Neural cell (in vitro differentiated cells): ENCODE measurements around the gene GRID1. TPM values are rescaled to one million over a fixed set of nuclear protein-coding genes. Genes with fewer than 3 reads are reported as not detected.

Source experiments
- H2AFZ ChIP-seq: fragments of 200-600, 300-800 bp; sonication (generic), shearing (Covaris generic); 2 replicates; pipeline ENCODE4 v1.6.0; 2014; ENCODE audit warnings: low read depth, mild to moderate bottlenecking, antibody characterized with exemption, low read length, moderate library complexity
- H3F3A ChIP-seq: fragments of 200-600 bp; shearing (Covaris generic); 2 replicates; pipeline ENCODE4 v1.6.1; 2016; ENCODE audit warnings: mild to moderate bottlenecking, moderate library complexity, mixed read lengths, antibody characterized with exemption, low read length; ENCODE audit not compliant: insufficient read depth, poor library complexity, severe bottlenecking
- H3K27ac ChIP-seq: fragments of 200-600, 300-800 bp; sonication (generic), shearing (Covaris generic); 2 replicates; pipeline ENCODE4 v1.5.1; 2014; ENCODE audit warnings: mild to moderate bottlenecking, low read length, moderate library complexity
- H3K27me3 ChIP-seq: fragments of 300-800, 200-600 bp; sonication (generic), shearing (Covaris generic); 2 replicates; pipeline ENCODE4 v1.6.0; 2014; ENCODE audit warnings: mild to moderate bottlenecking, low read depth, low read length, moderate library complexity; ENCODE audit not compliant: insufficient read depth
- H3K36me3 ChIP-seq: fragments of 300-800, 200-600 bp; sonication (generic), shearing (Covaris generic); 2 replicates; pipeline ENCODE4 v1.5.1; 2014; ENCODE audit warnings: mild to moderate bottlenecking, antibody characterized with exemption, low read length, moderate library complexity; ENCODE audit not compliant: insufficient read depth
- H3K4me2 ChIP-seq: fragments of 300-800, 200-600 bp; sonication (generic), shearing (Covaris generic); 2 replicates; pipeline ENCODE4 v1.6.0; 2014; ENCODE audit warnings: mild to moderate bottlenecking, low read length
- H3K4me3 ChIP-seq: fragments of 300-800, 200-600 bp; sonication (generic), shearing (Covaris generic); 2 replicates; pipeline ENCODE4 v1.5.1; 2014; ENCODE audit warnings: mild to moderate bottlenecking, low read length, moderate library complexity
- H3K79me2 ChIP-seq: fragments of 200-600 bp; shearing (Covaris generic); replicated peaks from 2 replicates; pipeline ENCODE4 v1.6.0; 2014; ENCODE audit warnings: mild to moderate bottlenecking, low read length, moderate library complexity; ENCODE audit not compliant: insufficient read depth
- H3K9ac ChIP-seq: fragments of 300-800, 200-600 bp; sonication (generic), shearing (Covaris generic); 2 replicates; pipeline ENCODE4 v1.6.1; 2016; ENCODE audit warnings: mild to moderate bottlenecking, low read length, mixed read lengths
- H3K9me2 ChIP-seq: fragments of 200-600 bp; shearing (Covaris generic); 2 replicates; pipeline ENCODE4 v1.6.1; 2016; ENCODE audit warnings: mild to moderate bottlenecking, low read length, mixed read lengths; ENCODE audit not compliant: insufficient read depth
- H3K9me3 ChIP-seq: fragments of 200-600, 300-800 bp; sonication (generic), shearing (Covaris generic); 2 replicates; pipeline ENCODE4 v1.6.1; 2016; ENCODE audit warnings: mild to moderate bottlenecking, mixed run types, low read length, moderate library complexity, mixed read lengths
- H4K20me1 ChIP-seq: fragments of 200-600 bp; shearing (Covaris generic); 2 replicates; pipeline ENCODE4 v1.6.1; 2016; ENCODE audit warnings: mild to moderate bottlenecking, mixed run types; ENCODE audit not compliant: insufficient read depth
- EP300 ChIP-seq: fragments of 450-650 bp; conservative IDR thresholded peaks from 2 replicates; pipeline ENCODE4 v1.6.1; 2014; ENCODE audit warnings: antibody characterized with exemption, mild to moderate bottlenecking, moderate library complexity; ENCODE audit not compliant: poor library complexity, severe bottlenecking
- EZH2 ChIP-seq: fragments of 200-600, 300-800 bp; shearing (Covaris generic), sonication (generic); IDR thresholded peaks from 2 replicates; pipeline ENCODE4 v1.6.1; 2014; ENCODE audit warnings: antibody characterized with exemption, low read length, borderline replicate concordance, mild to moderate bottlenecking; ENCODE audit not compliant: insufficient read depth, poor library complexity, severe bottlenecking
- MXI1 ChIP-seq: fragments of 450-650 bp; conservative IDR thresholded peaks from 2 replicates; pipeline ENCODE4 v1.6.1; 2014; ENCODE audit warnings: antibody characterized with exemption, mild to moderate bottlenecking; ENCODE audit not compliant: poor library complexity, severe bottlenecking
- POLR2AphosphoS5 ChIP-seq: IDR thresholded peaks from 2 replicates; pipeline ENCODE4 v1.6.1; 2012
- RAD21 ChIP-seq: fragments of 450-650 bp; conservative IDR thresholded peaks from 2 replicates; pipeline ENCODE4 v1.6.1; 2014; ENCODE audit warnings: antibody characterized with exemption, mild to moderate bottlenecking, moderate library complexity
- SMC3 ChIP-seq: fragments of 450-650 bp; conservative IDR thresholded peaks from 2 replicates; pipeline ENCODE4 v1.6.1; 2014; ENCODE audit warnings: antibody characterized with exemption, mild to moderate bottlenecking, moderate library complexity; ENCODE audit not compliant: poor library complexity
- TAF1 ChIP-seq: IDR thresholded peaks from 2 replicates; pipeline ENCODE4 v1.6.1; 2012; ENCODE audit warnings: low read depth
- polyA plus RNA-seq: library from polyadenylated mRNA; depleted of rRNA; stranded (reverse); fragments of >200 nt; gene quantifications from 2 replicates; pipeline ENCODE4 v1.2.3, GENCODE V29; 2014
- TF ChIP-seq, protein P1 (sequence below): IDR thresholded peaks from 2 replicates; pipeline ENCODE4 v1.6.1; 2012; ENCODE audit warnings: borderline replicate concordance
- TF ChIP-seq, protein P2 (sequence below): fragments of 450-650 bp; IDR thresholded peaks from 2 replicates; pipeline ENCODE4 v1.5.1; 2014; ENCODE audit warnings: antibody characterized with exemption, mild to moderate bottlenecking, moderate library complexity; ENCODE audit not compliant: poor library complexity, severe bottlenecking

The GRID1 gene
- polyA plus RNA-seq, 1 donor from 2014 or later, result 7.3 TPM

DNA sequence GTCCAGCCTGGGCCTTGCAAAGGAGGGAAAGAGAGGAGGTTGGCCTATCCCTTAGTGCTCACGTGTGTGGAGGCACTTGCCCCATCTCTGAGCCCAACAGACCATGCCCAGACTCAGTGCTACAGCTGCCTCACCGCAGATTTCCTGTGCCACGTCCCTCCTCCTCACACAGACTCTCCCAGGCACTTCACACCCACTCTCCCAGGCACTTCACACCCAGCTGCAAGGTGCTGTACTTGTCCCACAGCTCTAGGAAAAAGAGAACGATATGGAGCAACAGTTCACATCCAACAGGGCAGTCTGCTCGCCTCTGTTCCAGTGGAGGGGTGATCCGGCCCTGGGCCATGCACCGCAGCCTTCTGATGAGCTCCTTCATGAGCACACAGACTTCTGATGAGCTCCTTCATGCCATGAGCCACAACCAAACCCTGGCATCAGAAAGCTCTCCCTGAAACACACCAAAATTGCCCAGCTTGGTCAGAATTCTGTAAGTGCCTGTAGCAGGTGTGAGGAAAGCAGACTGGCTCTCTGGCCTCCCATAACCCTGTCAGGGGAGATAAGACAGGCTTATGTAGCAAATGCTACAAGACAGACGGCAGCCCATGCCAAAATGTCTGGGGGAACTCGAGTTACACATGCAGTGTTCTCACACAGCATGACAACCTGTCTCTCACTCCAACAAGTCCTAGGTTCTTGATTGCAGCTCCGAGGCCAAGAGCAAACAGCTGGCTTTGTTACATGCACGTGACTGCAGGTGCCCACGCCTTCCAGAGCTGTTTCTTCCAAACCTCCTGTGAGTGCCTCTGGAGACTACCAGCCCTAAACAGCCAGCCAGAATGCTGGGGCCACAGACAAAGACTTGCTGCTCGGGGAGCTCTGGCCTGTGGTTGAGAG, 348.5 kb downstream of the GRID1 start:
- H3K27me3 ChIP-seq, result no peaks in the 10 kb centered on the region
- no peak overlapping the region for H2AFZ ChIP-seq
- no peak overlapping the region for H3K4me2 ChIP-seq
- no peaks in the 10 kb centered on the region for H3K36me3 ChIP-seq
- no peaks in the 10 kb centered on the region for H4K20me1 ChIP-seq
- no peak overlapping the region for H3K4me3 ChIP-seq
- H3K9me3 ChIP-seq, result no peaks in the 10 kb centered on the region
- no peak overlapping the region for H3K27ac ChIP-seq
- H3F3A ChIP-seq, result no peaks in the 10 kb centered on the region
- no peaks in the 10 kb centered on the region for H3K9me2 ChIP-seq
- no peak overlapping the region for H3K9ac ChIP-seq
- H3K79me2 ChIP-seq, result no peaks in the 10 kb centered on the region
- TF ChIP-seq, protein P1, sequence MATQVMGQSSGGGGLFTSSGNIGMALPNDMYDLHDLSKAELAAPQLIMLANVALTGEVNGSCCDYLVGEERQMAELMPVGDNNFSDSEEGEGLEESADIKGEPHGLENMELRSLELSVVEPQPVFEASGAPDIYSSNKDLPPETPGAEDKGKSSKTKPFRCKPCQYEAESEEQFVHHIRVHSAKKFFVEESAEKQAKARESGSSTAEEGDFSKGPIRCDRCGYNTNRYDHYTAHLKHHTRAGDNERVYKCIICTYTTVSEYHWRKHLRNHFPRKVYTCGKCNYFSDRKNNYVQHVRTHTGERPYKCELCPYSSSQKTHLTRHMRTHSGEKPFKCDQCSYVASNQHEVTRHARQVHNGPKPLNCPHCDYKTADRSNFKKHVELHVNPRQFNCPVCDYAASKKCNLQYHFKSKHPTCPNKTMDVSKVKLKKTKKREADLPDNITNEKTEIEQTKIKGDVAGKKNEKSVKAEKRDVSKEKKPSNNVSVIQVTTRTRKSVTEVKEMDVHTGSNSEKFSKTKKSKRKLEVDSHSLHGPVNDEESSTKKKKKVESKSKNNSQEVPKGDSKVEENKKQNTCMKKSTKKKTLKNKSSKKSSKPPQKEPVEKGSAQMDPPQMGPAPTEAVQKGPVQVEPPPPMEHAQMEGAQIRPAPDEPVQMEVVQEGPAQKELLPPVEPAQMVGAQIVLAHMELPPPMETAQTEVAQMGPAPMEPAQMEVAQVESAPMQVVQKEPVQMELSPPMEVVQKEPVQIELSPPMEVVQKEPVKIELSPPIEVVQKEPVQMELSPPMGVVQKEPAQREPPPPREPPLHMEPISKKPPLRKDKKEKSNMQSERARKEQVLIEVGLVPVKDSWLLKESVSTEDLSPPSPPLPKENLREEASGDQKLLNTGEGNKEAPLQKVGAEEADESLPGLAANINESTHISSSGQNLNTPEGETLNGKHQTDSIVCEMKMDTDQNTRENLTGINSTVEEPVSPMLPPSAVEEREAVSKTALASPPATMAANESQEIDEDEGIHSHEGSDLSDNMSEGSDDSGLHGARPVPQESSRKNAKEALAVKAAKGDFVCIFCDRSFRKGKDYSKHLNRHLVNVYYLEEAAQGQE, result no peak
- TF ChIP-seq EP300, result no peak
- no peak for TF ChIP-seq RAD21
- TF ChIP-seq POLR2AphosphoS5, result no peak
- no peak for TF ChIP-seq TAF1
- TF ChIP-seq, protein P2, sequence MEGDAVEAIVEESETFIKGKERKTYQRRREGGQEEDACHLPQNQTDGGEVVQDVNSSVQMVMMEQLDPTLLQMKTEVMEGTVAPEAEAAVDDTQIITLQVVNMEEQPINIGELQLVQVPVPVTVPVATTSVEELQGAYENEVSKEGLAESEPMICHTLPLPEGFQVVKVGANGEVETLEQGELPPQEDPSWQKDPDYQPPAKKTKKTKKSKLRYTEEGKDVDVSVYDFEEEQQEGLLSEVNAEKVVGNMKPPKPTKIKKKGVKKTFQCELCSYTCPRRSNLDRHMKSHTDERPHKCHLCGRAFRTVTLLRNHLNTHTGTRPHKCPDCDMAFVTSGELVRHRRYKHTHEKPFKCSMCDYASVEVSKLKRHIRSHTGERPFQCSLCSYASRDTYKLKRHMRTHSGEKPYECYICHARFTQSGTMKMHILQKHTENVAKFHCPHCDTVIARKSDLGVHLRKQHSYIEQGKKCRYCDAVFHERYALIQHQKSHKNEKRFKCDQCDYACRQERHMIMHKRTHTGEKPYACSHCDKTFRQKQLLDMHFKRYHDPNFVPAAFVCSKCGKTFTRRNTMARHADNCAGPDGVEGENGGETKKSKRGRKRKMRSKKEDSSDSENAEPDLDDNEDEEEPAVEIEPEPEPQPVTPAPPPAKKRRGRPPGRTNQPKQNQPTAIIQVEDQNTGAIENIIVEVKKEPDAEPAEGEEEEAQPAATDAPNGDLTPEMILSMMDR, result no peak
- TF ChIP-seq MXI1, result no peak
- TF ChIP-seq EZH2, result no peak
- TF ChIP-seq SMC3, result no peak

GRCh38 chr10:86013568-86013967, 353.0 kb downstream of the GRID1 start:
- Histone ChIP-seq H3K9ac (no peak overlapping the region), H3K27ac (no peak overlapping the region), H2AFZ (no peak overlapping the region), H3K79me2 (no peaks in the 10 kb centered on the region), H3K9me2 (no peaks in the 10 kb centered on the region), H4K20me1 (no peaks in the 10 kb centered on the region), H3K36me3 (no peaks in the 10 kb centered on the region), H3K27me3 (no peaks in the 10 kb centered on the region), H3K4me2 (no peak overlapping the region), H3K4me3 (no peak overlapping the region), H3K9me3 (no peaks in the 10 kb centered on the region), H3F3A (no peaks in the 10 kb centered on the region)
- TF ChIP-seq RAD21, result no peak
- TF ChIP-seq MXI1, result no peak
- TF ChIP-seq SMC3, result no peak
- TF ChIP-seq, protein P1, result no peak
- no peak for TF ChIP-seq EP300
- no peak for TF ChIP-seq EZH2
- TF ChIP-seq, protein P2, result no peak
- TF ChIP-seq POLR2AphosphoS5, result no peak
- no peak for TF ChIP-seq TAF1
